AG09309 (cell line): ENCODE results near the gene NABP2.

Experiments used
- DNase-seq: peaks from one replicate; pipeline ENCODE4 v3.0.0-alpha.2; 2010; ENCODE audit warnings: low read depth
- H3K4me3 ChIP-seq: 2 replicates; pipeline ENCODE4 v1.5.1; 2011; ENCODE audit warnings: mild to moderate bottlenecking, low read depth, low read length, moderate library complexity; ENCODE audit not compliant: control insufficient read depth
- TF ChIP-seq, protein P1 (sequence below): IDR thresholded peaks from 2 replicates; pipeline ENCODE4 v1.5.1; 2011; ENCODE audit warnings: mild to moderate bottlenecking, low read depth, low read length, inconsistent platforms; ENCODE audit not compliant: insufficient read depth, control insufficient read depth; ENCODE audit errors: missing control alignments

NABP2 gene

GRCh38 chr12:56255671-56256070 lies 31.5 kb downstream of the NABP2 start:
- DNase-seq, result no peak
- H3K4me3 ChIP-seq, result no peak overlapping the region
- TF ChIP-seq, protein P1, sequence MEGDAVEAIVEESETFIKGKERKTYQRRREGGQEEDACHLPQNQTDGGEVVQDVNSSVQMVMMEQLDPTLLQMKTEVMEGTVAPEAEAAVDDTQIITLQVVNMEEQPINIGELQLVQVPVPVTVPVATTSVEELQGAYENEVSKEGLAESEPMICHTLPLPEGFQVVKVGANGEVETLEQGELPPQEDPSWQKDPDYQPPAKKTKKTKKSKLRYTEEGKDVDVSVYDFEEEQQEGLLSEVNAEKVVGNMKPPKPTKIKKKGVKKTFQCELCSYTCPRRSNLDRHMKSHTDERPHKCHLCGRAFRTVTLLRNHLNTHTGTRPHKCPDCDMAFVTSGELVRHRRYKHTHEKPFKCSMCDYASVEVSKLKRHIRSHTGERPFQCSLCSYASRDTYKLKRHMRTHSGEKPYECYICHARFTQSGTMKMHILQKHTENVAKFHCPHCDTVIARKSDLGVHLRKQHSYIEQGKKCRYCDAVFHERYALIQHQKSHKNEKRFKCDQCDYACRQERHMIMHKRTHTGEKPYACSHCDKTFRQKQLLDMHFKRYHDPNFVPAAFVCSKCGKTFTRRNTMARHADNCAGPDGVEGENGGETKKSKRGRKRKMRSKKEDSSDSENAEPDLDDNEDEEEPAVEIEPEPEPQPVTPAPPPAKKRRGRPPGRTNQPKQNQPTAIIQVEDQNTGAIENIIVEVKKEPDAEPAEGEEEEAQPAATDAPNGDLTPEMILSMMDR, result no peak

DNA sequence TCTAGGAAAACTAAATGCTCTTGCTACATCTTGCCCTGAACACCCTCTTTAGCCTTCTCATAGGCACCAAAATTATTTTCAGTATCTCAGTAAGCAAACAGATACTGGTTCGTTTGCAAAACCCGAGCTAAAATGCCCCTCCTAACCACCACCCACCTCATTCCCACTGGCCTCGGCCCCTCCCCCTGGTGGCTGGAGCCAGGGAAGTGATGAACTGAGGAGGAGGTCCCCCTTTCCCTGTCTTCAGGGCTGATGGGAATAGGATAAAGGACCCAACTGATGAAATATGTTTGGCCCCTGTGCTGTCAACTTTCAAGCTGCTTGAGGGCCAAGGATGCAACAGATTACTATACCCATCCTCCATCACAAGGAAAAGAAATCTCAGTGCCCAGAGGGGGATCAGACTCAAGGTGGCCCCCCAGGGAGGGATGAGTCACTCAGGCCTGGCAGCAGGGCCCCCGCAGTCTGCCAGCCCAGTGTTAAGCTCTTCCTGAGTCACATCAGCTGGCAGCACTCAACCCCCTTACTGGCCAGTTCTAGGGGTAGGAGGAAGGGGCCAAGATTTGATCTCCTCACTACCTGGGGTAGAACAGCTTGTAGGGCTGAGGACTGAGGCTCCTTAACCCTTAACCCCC lies 32.3 kb downstream of the NABP2 start:
- H3K4me3 ChIP-seq, result peak overlapping the region; percentile 77
- TF ChIP-seq, protein P1, result peak; percentile 9
- no peak for DNase-seq

GRCh38 chr12:56257071-56257470 lies 32.9 kb downstream of the NABP2 start:
- H3K4me3 ChIP-seq, result peak overlapping the region; percentile 77
- DNase-seq, result no peak
- TF ChIP-seq, protein P1, result no peak

- H3K4me3 ChIP-seq, result peak overlapping the region; percentile 77
- TF ChIP-seq, protein P1, result peak; percentile 25
- DNase-seq, result no peak
These were observed 33.4 kb downstream of the NABP2 start for GRCh38 chr12:56257491-56258067.

DNA sequence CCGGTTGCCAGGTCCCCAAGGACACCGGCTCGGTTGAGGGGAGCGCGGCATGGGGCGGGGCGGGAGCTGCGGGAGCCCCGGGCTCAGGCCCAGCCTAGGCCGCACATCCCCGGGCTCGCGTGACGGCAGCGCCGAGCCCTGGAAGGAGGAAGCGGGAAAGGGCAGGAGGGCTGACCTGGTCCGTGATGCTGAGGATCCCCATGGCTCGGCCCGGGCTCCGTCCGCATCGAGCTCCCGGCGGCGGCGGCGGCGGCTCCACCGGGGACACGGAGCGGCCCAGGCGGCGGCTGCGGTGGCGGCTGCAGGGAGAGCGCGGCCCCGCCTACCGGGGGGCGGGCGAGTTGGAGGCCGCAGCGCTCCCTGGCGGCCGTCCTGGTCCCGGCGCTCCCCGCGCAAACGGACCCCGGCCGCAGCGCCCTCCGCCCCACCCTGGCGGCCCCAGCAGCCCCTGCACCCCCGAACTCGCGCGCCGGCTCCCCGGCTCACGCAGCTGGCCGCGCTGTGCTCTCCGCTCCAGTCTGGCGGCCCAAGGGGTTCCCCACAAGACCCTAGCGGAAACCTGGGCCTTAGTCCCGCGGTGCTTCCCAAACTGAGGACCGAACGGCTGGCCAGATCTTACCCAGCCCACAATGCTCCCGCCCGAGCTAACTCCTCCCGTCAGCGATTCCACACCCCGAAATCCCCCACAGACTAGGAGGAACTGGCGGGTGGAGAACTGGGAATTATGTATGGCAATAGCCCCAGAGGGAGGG lies 34.1 kb downstream of the NABP2 start, which contains the start of gene ANKRD52:
TSS of gene ANKRD52 (minus strand) at position 317 of the 752 bp plus-strand sequence. CDS start at position 202, 115 bp downstream.
- H3K4me3 ChIP-seq, result peak within 1 kb of the TSS; percentile 77
- TF ChIP-seq, protein P1, result peak; percentile 40
- DNase-seq, result peak; percentile 37

- peak overlapping the region; percentile 77 for H3K4me3 ChIP-seq
- DNase-seq, result no peak
- TF ChIP-seq, protein P1, result no peak
These were observed 34.7 kb downstream of the NABP2 start for GRCh38 chr12:56258820-56259183.
